Thyroid gland (tissue), 4 donors: ENCODE measurements around the gene DOCK1. TPM values are rescaled to one million over a fixed set of nuclear protein-coding genes. Genes with fewer than 3 reads are reported as not detected.

Source experiments
- DNase-seq, 2 donors: peaks; one replicate each; pipeline ENCODE4 v3.0.0-alpha.2; 2019
- H3K27ac ChIP-seq, 3 donors: fragments of 200-600 bp; sonication (generic); 1 replicate in 2 of 3; 2 replicates in 1 of 3; pipeline ENCODE4 v1.5.1; 2016 to 2019; ENCODE audit warnings: mild to moderate bottlenecking in 1 of 3, moderate library complexity in 1 of 3
- H3K27me3 ChIP-seq: fragments of 200-600 bp; sonication (generic); one replicate; pipeline ENCODE4 v1.5.1; 2019
- H3K36me3 ChIP-seq, 2 donors: fragments of 200-600 bp; sonication (generic); one replicate each; pipeline ENCODE4 v1.5.1; 2016 to 2019
- H3K4me1 ChIP-seq, 2 donors: fragments of 200-600 bp; sonication (generic); one replicate each; pipeline ENCODE4 v1.5.1; 2017 to 2019
- H3K4me3 ChIP-seq, 3 donors: fragments of 200-600 bp; sonication (generic); replicated peaks in 1 of 3; 1 replicate in 2 of 3; 2 replicates in 1 of 3; pipeline ENCODE4 v1.5.1; 2016; ENCODE audit warnings: mild to moderate bottlenecking in 1 of 3
- H3K9me3 ChIP-seq: fragments of 200-600 bp; sonication (generic); one replicate; pipeline ENCODE4 v1.5.1; 2017
- POLR2A ChIP-seq, 2 donors: fragments of 450-650 bp; IDR thresholded peaks; one replicate each; pipeline ENCODE4 v1.6.1; 2017; ENCODE audit warnings: antibody characterized with exemption in 2 of 2, mild to moderate bottlenecking in 2 of 2, moderate library complexity in 1 of 2
- WGBS, 2 donors: methylation state at CpG; one replicate each; pipeline ENCODE4 v1.1.5; 2017; 5-methylcytosine and 5-hydroxymethylcytosine counted together
- intact Hi-C: fragments of 100-400 bp; cut with DNase I; formaldehyde crosslinking; loops from one replicate; pipeline ENCODE4 v1.15.1; 2023
- total RNA-seq, 4 donors: library from RNA; depleted of rRNA; stranded (reverse); fragments of >200 nt; gene quantifications; one replicate each; pipeline ENCODE4 v1.2.3, GENCODE V29; 2016
- TF ChIP-seq, protein P1 (sequence below), 6 experiments: fragments of 200-600 bp in 3 of 6; fragments of 450-650 bp in 3 of 6; sonication (generic) in 3 of 6; IDR thresholded peaks; one replicate each; pipeline ENCODE4 v1.5.1; 2016 to 2019; ENCODE audit warnings: antibody characterized with exemption in 6 of 6, mild to moderate bottlenecking in 2 of 6, inconsistent platforms in 1 of 6, moderate library complexity in 1 of 6

The DOCK1 gene
- total RNA-seq, 4 donors from 2014 or later: 89.7 to 217 (median 112) TPM

DNA sequence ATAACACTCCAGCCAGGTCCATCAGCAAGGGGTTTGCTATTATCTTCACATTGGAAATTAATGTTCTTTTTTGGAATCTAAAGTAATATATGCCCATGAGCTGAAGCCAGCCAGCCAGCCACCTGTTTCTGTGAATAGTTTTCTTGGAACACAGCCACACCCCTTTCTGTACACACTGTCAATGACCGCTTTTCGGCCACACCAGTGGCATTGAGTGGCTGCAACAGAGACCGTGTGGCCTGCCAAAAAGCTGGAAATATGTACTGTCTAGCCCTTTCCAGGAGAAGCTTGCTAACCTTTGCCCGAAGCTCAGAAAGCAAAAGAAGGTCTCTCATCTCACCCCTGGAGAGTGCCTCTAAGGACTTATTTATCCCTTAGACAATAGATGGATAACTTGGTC lies 545.4 kb downstream of the DOCK1 start:
- WGBS, 2 donors: 69 to 91% methylated on average over 4 of the region's 4 CpGs
- Histone ChIP-seq H3K27ac (no peak overlapping the region), H3K4me1 (no peaks in the 10 kb centered on the region), H3K4me3 (no peak overlapping the region), H3K9me3 (no peaks in the 10 kb centered on the region), H3K27me3 (no peaks in the 10 kb centered on the region), H3K36me3 (peaks cover 0 to 30% of the 10 kb centered on the region in 2 donors)
- DNase-seq: no peak
- no peak for TF ChIP-seq POLR2A (IDR thresholded peaks at IDR 0.05)
- TF ChIP-seq, protein P1, sequence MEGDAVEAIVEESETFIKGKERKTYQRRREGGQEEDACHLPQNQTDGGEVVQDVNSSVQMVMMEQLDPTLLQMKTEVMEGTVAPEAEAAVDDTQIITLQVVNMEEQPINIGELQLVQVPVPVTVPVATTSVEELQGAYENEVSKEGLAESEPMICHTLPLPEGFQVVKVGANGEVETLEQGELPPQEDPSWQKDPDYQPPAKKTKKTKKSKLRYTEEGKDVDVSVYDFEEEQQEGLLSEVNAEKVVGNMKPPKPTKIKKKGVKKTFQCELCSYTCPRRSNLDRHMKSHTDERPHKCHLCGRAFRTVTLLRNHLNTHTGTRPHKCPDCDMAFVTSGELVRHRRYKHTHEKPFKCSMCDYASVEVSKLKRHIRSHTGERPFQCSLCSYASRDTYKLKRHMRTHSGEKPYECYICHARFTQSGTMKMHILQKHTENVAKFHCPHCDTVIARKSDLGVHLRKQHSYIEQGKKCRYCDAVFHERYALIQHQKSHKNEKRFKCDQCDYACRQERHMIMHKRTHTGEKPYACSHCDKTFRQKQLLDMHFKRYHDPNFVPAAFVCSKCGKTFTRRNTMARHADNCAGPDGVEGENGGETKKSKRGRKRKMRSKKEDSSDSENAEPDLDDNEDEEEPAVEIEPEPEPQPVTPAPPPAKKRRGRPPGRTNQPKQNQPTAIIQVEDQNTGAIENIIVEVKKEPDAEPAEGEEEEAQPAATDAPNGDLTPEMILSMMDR (IDR thresholded peaks at IDR 0.05): no peak
- intact Hi-C loops: no loop called here

DNA sequence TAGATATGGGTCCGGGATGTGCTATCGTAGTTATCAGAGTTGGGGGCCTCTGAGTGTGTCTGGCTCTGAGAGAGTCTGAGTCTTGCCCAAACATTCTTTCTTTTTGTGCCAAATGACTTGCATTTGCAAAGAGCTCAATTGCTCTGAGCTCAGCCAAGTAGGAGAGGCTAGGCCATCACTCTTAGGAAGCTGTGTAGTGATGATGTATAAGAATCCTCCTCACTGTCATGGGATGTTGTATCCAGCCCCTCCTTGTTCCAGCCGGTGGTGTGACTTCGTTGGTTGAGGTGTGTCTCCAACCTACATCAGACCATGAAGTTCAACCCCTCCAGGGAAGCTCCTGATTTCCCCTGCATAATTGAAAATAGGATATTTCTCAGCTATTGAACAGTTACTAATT lies 546.4 kb downstream of the DOCK1 start:
- intact Hi-C loops: no loop called here
- DNase-seq: no peak
- no peak overlapping the region for H3K4me3 ChIP-seq
- WGBS, 2 donors: 91 to 96% methylated on average over 4 of the region's 4 CpGs
- H3K27me3 ChIP-seq: no peaks in the 10 kb centered on the region
- H3K9me3 ChIP-seq: no peaks in the 10 kb centered on the region
- H3K36me3 ChIP-seq: peaks cover 0 to 26% of the 10 kb centered on the region in 2 donors
- no peak overlapping the region for H3K27ac ChIP-seq
- no peaks in the 10 kb centered on the region for H3K4me1 ChIP-seq
- TF ChIP-seq, protein P1 (IDR thresholded peaks at IDR 0.05): no peak
- TF ChIP-seq POLR2A (IDR thresholded peaks at IDR 0.05): no peak

- 70 to 76% methylated on average over 2 to 3 of the region's 3 CpGs for WGBS, 2 donors
- Histone ChIP-seq H3K27me3 (no peaks in the 10 kb centered on the region), H3K4me3 (no peak overlapping the region), H3K9me3 (no peaks in the 10 kb centered on the region), H3K36me3 (peaks cover 0 to 20% of the 10 kb centered on the region in 2 donors), H3K4me1 (no peaks in the 10 kb centered on the region), H3K27ac (no peak overlapping the region)
- DNase-seq: no peak
- TF ChIP-seq, protein P1 (IDR thresholded peaks at IDR 0.05): no peak
- TF ChIP-seq POLR2A (IDR thresholded peaks at IDR 0.05): no peak
- intact Hi-C loops: no loop called here
These were observed 547.3 kb downstream of the DOCK1 start for GRCh38 chr10:127452568-127452967.

- Histone ChIP-seq H3K27ac (no peak overlapping the region), H3K9me3 (no peaks in the 10 kb centered on the region), H3K4me1 (no peaks in the 10 kb centered on the region), H3K27me3 (no peaks in the 10 kb centered on the region), H3K36me3 (peaks cover 0 to 12% of the 10 kb centered on the region in 2 donors), H3K4me3 (no peak overlapping the region)
- TF ChIP-seq, protein P1 (IDR thresholded peaks at IDR 0.05): no peak
- no peak for TF ChIP-seq POLR2A (IDR thresholded peaks at IDR 0.05)
- WGBS, 2 donors: 81 to 84% methylated on average over 8 of the region's 8 CpGs
- no peak for DNase-seq
- intact Hi-C loops: no loop called here
These were observed 548.5 kb downstream of the DOCK1 start for GRCh38 chr10:127453706-127454105.

DNA sequence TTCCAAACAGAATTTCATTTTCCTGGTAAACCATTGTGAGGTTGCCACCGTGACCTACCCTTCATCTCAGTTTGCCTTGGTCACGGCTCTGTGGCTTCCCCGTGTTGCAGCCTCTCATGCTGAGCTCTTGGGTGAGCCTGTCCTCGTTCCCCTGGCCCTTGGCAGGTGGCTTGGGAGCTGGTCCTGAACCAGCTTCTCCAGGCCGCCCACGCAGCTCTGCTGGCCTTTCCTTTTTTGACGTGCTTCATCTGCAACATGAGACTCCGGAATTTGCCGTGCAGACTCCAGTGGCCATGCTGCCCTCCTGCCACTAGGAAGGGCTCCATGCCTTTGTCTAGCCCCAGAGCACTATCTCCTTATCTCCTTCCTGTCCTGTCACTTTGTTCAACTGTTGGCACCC lies 550.9 kb downstream of the DOCK1 start:
- intact Hi-C loops: no loop called here
- Histone ChIP-seq H3K36me3 (peaks cover 0 to 8% of the 10 kb centered on the region in 2 donors), H3K27me3 (no peaks in the 10 kb centered on the region), H3K9me3 (no peaks in the 10 kb centered on the region), H3K27ac (no peak overlapping the region), H3K4me3 (no peak overlapping the region), H3K4me1 (no peaks in the 10 kb centered on the region)
- no peak for DNase-seq
- no peak for TF ChIP-seq POLR2A (IDR thresholded peaks at IDR 0.05)
- TF ChIP-seq, protein P1 (IDR thresholded peaks at IDR 0.05): no peak
- WGBS, 2 donors: 80 to 87% methylated on average over 9 of the region's 9 CpGs
